OCI-LY1 (cell line): ENCODE data around the gene EIPR1.

Experiments used
- H2AFZ ChIP-seq: fragments of 200-600 bp; sonication (generic), shearing (Covaris generic); 2 replicates; pipeline ENCODE4 v1.6.0; 2014; ENCODE audit warnings: antibody characterized with exemption, mild to moderate bottlenecking, low read length
- H3F3A ChIP-seq: fragments of 200-600 bp; sonication (generic), shearing (Covaris generic); 2 replicates; pipeline ENCODE4 v1.6.0; 2014; ENCODE audit warnings: mild to moderate bottlenecking, antibody characterized with exemption, low read length, moderate library complexity; ENCODE audit not compliant: insufficient read depth
- H3K27ac ChIP-seq: fragments of 200-600 bp; sonication (generic); 2 replicates; pipeline ENCODE4 v1.5.1; 2014; ENCODE audit warnings: low read length, mixed run types, mild to moderate bottlenecking, low read depth; ENCODE audit not compliant: poor library complexity, severe bottlenecking
- H3K27me3 ChIP-seq: fragments of 200-600 bp; sonication (generic); 2 replicates; pipeline ENCODE4 v1.6.0; 2014; ENCODE audit warnings: antibody characterized with exemption, mild to moderate bottlenecking, low read length, moderate library complexity; ENCODE audit not compliant: insufficient read depth
- H3K36me3 ChIP-seq: fragments of 200-600 bp; sonication (generic); 2 replicates; pipeline ENCODE4 v1.6.1; 2014; ENCODE audit warnings: mild to moderate bottlenecking, antibody characterized with exemption, low read length, moderate library complexity, mixed read lengths; ENCODE audit not compliant: insufficient read depth
- H3K4me1 ChIP-seq: fragments of 200-600 bp; sonication (generic); 2 replicates; pipeline ENCODE4 v1.5.1; 2014; ENCODE audit warnings: mild to moderate bottlenecking, low read length, moderate library complexity; ENCODE audit not compliant: insufficient read depth, severe bottlenecking
- H3K4me2 ChIP-seq: fragments of 200-600 bp; sonication (generic), shearing (Covaris generic); 2 replicates; pipeline ENCODE4 v1.6.1; 2014; ENCODE audit warnings: low read length
- H3K4me3 ChIP-seq: fragments of 200-600 bp; sonication (generic); 2 replicates; pipeline ENCODE4 v1.5.1; 2014; ENCODE audit warnings: low read length, low read depth, mild to moderate bottlenecking, mixed read lengths; ENCODE audit not compliant: poor library complexity, severe bottlenecking
- H3K79me2 ChIP-seq: fragments of 200-600 bp; shearing (Covaris generic); 2 replicates; pipeline ENCODE4 v1.6.1; 2016; ENCODE audit warnings: mixed run types, low read length, mixed read lengths; ENCODE audit not compliant: insufficient read depth
- H3K9ac ChIP-seq: fragments of 200-600 bp; sonication (generic), shearing (Covaris generic); 2 replicates; pipeline ENCODE4 v1.6.1; 2014; ENCODE audit warnings: mild to moderate bottlenecking, low read length, mixed read lengths
- H3K9me2 ChIP-seq: fragments of 200-600 bp; sonication (generic), shearing (Covaris generic); 2 replicates; pipeline ENCODE4 v1.6.1; 2014; ENCODE audit warnings: low read depth, mild to moderate bottlenecking, low read length, mixed read lengths
- H3K9me3 ChIP-seq: fragments of 200-600 bp; shearing (Covaris generic); 2 replicates; pipeline ENCODE4 v1.6.1; 2014; ENCODE audit warnings: low read length, mixed read lengths
- H4K20me1 ChIP-seq: fragments of 200-600 bp; sonication (generic), shearing (Covaris generic); 2 replicates; pipeline ENCODE4 v1.6.0; 2016; ENCODE audit warnings: mild to moderate bottlenecking, low read length; ENCODE audit not compliant: insufficient read depth
- CTCF ChIP-seq: fragments of 200-600 bp; sonication (generic), shearing (Covaris generic); IDR thresholded peaks from 2 replicates; pipeline ENCODE4 v1.5.1; 2017; ENCODE audit warnings: mild to moderate bottlenecking, antibody characterized with exemption, low read length, moderate library complexity, mixed read lengths
- EZH2 ChIP-seq: fragments of 200-600 bp; sonication (generic), shearing (Covaris generic); IDR thresholded peaks from 2 replicates; pipeline ENCODE4 v1.8.0; 2017; ENCODE audit warnings: borderline replicate concordance, mixed run types, mild to moderate bottlenecking, antibody characterized with exemption, low read length, moderate library complexity, mixed read lengths

EIPR1 gene

DNA sequence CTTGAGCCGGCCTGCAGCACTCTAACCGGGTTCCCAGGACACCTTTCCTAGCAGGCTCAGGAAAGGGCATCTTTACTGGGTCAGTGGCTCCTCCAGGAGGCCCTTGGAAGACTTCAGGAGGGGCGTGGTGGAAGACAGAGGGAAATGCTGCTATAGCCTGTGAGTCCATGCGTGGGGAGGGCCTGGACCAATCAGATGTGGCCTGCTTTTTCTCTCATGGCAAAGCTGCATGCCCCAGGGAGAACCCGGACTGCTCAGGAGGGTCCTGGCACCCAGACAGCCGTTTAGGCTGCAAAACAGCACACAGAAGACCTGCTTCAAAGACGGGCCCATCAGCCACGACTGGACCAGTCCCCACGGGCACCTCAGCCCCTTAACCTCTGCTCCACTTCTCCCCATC, 84.4 kb downstream of the EIPR1 start:
- H3K27ac ChIP-seq: no peak overlapping the region
- no peaks in the 10 kb centered on the region for H3K27me3 ChIP-seq
- no peak overlapping the region for H3K9ac ChIP-seq
- H3K4me2 ChIP-seq: no peak overlapping the region
- no peak overlapping the region for H2AFZ ChIP-seq
- no peaks in the 10 kb centered on the region for H4K20me1 ChIP-seq
- H3K36me3 ChIP-seq: peaks cover 6% of the 10 kb centered on the region; the same call in 1 of the 2 replicates
- H3K9me3 ChIP-seq: no peaks in the 10 kb centered on the region
- no peaks in the 10 kb centered on the region for H3K79me2 ChIP-seq
- no peaks in the 10 kb centered on the region for H3F3A ChIP-seq
- no peaks in the 10 kb centered on the region for H3K9me2 ChIP-seq
- TF ChIP-seq CTCF (no peak), EZH2 (no peak)
- no peak overlapping the region for H3K4me3 ChIP-seq
- H3K4me1 ChIP-seq: peaks cover 6% of the 10 kb centered on the region

GRCh38 chr2:3292416-3292815, 85.2 kb downstream of the EIPR1 start:
- Histone ChIP-seq H3K36me3 (no peaks in the 10 kb centered on the region; the same call in 1 of the 2 replicates), H3K9me2 (no peaks in the 10 kb centered on the region), H4K20me1 (no peaks in the 10 kb centered on the region), H3F3A (no peaks in the 10 kb centered on the region), H3K9ac (no peak overlapping the region), H3K27ac (no peak overlapping the region), H3K4me2 (no peak overlapping the region), H3K9me3 (no peaks in the 10 kb centered on the region), H3K4me3 (no peak overlapping the region), H2AFZ (no peak overlapping the region), H3K4me1 (no peaks in the 10 kb centered on the region), H3K79me2 (no peaks in the 10 kb centered on the region), H3K27me3 (no peaks in the 10 kb centered on the region)
- no peak for TF ChIP-seq CTCF
- no peak for TF ChIP-seq EZH2

DNA sequence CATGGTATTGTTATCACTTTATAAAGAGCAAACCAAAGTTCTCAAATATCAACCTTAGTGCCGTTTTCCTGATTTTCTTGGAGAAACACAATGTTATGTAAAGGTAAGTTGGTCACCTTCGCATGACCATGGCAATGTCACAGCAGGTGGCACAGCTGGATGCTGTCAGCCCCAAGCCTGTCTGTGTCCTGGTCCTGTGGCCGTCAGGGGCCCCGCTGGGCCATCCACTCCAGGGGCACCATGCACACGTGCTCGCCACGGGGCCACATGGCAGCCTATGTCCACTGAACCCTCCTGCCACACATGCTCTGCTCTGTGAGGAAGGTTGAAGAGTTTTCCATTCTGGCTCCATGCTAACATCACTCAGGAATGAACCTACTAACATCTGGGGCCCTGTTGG, 85.9 kb downstream of the EIPR1 start:
- no peaks in the 10 kb centered on the region for H4K20me1 ChIP-seq
- no peaks in the 10 kb centered on the region for H3K27me3 ChIP-seq
- no peaks in the 10 kb centered on the region for H3F3A ChIP-seq
- H3K27ac ChIP-seq: no peak overlapping the region
- no peaks in the 10 kb centered on the region for H3K9me2 ChIP-seq
- H3K79me2 ChIP-seq: no peaks in the 10 kb centered on the region
- no peaks in the 10 kb centered on the region for H3K9me3 ChIP-seq
- no peaks in the 10 kb centered on the region for H3K4me1 ChIP-seq
- H3K9ac ChIP-seq: no peak overlapping the region
- H3K36me3 ChIP-seq: no peaks in the 10 kb centered on the region; the same call in 1 of the 2 replicates
- no peak overlapping the region for H3K4me3 ChIP-seq
- TF ChIP-seq EZH2 (no peak), CTCF (no peak)
- no peak overlapping the region for H3K4me2 ChIP-seq
- H2AFZ ChIP-seq: no peak overlapping the region
